Testis (tissue), 2 donors: Measurements from ENCODE around the gene KIT.
"Not testable (repeated sequence)": the region's sequence is repeated elsewhere in the genome, so short reads cannot be mapped to it uniquely, and the experiment has no call there.

ENCODE experiments used
- CTCF ChIP-seq, 3 experiments: fragments of 450-650 bp in 2 of 3; fragments of 200-600 bp in 1 of 3; sonication (generic) in 1 of 3; IDR thresholded peaks; one replicate each; pipeline ENCODE4 v1.5.1; 2016 to 2019; ENCODE audit warnings: antibody characterized with exemption in 3 of 3, mild to moderate bottlenecking in 2 of 3, moderate library complexity in 1 of 3
- POLR2A ChIP-seq: fragments of 450-650 bp; IDR thresholded peaks from one replicate; pipeline ENCODE4 v1.6.1; 2017; ENCODE audit warnings: antibody characterized with exemption, mild to moderate bottlenecking, moderate library complexity

- not testable (repeated sequence) for TF ChIP-seq CTCF (IDR thresholded peaks at IDR 0.05); POLR2A
These were observed 24.5 kb upstream of the KIT start for GRCh38 chr4:54633102-54633740.
